Placental pericyte (primary cell): ENCODE results near the gene DUSP18. TPM values are rescaled to one million over a fixed set of nuclear protein-coding genes. Genes with fewer than 3 reads are reported as not detected.

Experiments used
- total RNA-seq: library from RNA; depleted of rRNA; stranded (reverse); fragments of >200 nt; gene quantifications from 2 replicates; pipeline ENCODE4 v1.2.3, GENCODE V29; 2012

Gene DUSP18
- 11.4 and 21.8 TPM in 2 replicates for total RNA-seq

DNA sequence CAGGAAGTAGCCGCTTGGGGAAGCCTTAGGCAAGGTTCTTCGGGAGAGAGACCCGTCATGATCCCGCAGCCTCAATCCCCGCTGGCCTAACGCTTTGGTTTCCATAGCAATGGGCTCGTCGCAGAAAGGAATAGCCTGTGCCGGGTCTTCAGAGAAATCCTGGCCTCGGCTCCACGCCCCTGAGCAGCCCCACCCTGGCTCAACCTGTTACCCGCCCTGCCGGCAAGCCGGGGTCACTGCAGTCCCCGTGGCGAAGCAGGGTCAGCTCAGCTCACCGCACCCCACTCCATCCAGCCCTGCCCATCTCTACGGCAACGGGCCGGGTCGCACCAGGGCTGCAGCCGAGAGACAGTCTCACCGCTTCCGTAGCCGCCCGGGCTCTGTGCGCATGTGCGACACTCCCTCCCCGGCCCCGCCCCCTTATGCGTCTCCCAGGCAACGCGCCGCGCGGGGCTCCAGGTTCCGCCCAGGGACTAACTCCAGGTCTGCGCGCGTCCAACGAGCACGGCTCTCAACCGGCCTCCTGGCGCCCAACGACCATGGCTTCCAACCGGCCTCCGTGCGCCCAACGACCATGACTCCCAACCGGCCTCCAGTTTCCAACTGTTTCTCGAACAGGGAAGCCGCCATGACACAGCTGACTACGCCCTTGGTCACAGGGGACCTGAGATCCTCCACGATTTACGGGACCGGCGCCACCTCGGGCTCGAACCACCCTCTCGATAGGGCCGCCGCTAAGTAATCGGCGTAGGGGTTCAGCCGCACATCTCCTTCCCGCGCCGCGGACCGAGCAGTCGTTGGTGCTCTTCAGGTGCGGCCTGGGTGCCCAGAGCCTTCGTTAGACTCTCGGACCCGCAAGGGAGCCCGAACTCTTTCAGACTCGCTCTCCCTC, at the start of gene DUSP18:
Gene DUSP18 (minus strand): TSS at position 382 of the 892 bp plus-strand sequence. CDS start 3,872 bp downstream, outside the sequence.

DNA sequence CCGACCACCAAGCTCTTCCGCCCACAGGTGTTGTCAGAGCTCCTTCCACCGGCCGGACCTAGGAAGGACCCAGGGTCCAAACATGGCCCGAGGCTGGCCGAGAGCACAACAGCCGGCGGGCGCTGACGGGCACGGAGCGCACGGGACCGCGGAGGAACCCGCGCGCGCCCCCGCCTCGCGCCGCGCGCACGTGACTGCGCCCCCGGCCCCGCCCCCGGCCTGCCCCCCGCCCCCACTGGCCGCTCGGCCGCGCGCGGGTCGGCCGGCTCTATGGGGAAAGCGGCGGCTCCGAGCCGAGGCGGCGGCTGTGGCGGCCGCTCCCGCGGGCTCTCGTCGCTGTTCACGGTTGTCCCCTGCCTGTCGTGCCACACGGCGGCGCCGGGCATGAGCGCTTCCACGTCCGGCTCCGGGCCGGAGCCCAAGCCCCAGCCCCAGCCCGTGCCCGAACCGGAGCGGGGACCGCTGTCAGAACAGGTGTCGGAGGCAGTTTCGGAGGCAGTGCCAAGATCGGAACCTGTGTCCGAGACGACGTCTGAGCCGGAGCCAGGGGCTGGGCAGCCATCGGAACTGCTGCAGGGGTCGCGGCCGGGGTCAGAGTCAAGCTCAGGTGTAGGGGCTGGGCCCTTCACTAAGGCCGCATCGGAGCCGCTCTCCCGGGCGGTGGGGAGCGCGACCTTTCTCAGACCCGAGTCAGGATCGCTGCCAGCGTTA, 27.1 kb upstream of the DUSP18 start, which contains the start of gene OSBP2:
Gene OSBP2 (plus strand): TSS at position 235 of the 711 bp plus-strand sequence. CDS start 36 bp downstream, at position 271.

DNA sequence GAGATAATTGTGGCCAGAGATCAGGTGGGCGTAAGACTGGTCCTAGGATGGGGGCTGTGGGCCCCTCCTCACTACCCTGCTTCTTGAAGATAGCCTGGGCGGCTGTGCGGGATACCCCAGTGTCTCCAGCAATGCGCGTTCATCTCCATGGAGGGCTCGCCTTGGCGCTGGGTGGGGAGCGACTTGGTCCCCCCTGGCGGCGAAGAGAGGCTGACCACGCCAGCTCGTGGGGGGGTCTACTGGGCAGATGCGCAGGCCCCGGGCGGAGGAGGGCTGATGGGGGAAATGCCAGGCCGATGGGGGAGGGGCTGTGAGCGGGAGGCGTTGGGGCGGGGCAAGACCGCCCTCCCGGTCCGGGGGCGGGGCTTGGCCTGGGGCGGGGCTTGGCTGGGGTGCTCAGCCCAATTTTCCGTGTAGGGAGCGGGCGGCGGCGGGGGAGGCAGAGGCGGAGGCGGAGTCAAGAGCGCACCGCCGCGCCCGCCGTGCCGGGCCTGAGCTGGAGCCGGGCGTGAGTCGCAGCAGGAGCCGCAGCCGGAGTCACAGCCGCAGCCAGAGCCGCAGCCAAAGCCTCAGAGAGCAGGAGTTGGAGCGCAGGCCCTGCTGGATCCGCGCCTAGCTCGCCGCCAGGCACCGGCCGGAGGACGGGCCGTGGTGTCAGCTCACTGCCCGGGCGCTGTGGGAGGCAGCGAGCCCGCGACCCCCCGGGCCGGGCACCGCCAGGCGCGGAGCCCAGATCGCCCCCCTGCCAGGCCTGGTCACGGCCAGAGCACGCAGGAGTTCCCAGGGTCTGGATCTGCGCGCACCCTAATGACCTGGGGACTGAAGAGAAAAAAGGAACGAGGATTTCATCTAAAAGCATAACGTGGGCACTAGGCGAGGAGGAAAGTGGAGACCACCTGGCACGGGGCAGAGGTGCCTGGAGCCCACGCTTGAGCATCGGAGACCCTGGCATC, 32.1 kb downstream of the DUSP18 start, which contains the start of gene SLC35E4:
Gene SLC35E4 (plus strand): TSS at position 509 of the 953 bp plus-strand sequence. CDS start 670 bp downstream, outside the sequence.

Other genes starting within 250 kb of the DUSP18 start
- gene MTFP1, start 242.1 kb downstream of the DUSP18 start, total RNA-seq: 29.6 and 35.0 TPM in 2 replicates
- not detected in 2 replicates for gene SEC14L3, start 195.9 kb downstream of the DUSP18 start, total RNA-seq
- under 0.01 TPM in 1 of 2 replicates, not detected in the other for gene SEC14L4, start 162.2 kb downstream of the DUSP18 start, total RNA-seq
- not detected in 2 replicates for gene SEC14L6, start 121.1 kb downstream of the DUSP18 start, total RNA-seq
- not detected in 2 replicates for gene GAL3ST1, start 93.2 kb downstream of the DUSP18 start, total RNA-seq
- gene PES1, start 76.0 kb downstream of the DUSP18 start, total RNA-seq: 87.3 and 108 TPM in 2 replicates
- gene TCN2, start 60.7 kb downstream of the DUSP18 start, total RNA-seq: 3.0 and 8.1 TPM in 2 replicates
- gene SLC35E4, start 32.1 kb downstream of the DUSP18 start, total RNA-seq: 7.2 and 18.6 TPM in 2 replicates
- 0.22 and 2.1 TPM in 2 replicates for gene OSBP2, start 27.0 kb upstream of the DUSP18 start, total RNA-seq